Adipocyte (in vitro differentiated cells): ENCODE results near the gene PRPF6.

Experiments
- DNase-seq: peaks from one replicate; pipeline ENCODE4 v3.0.0-alpha.2; 2015; ENCODE audit warnings: low read depth
- H3K27me3 ChIP-seq: replicated peaks from 2 replicates; pipeline ENCODE4 v1.7.0; 2013; ENCODE audit warnings: mild to moderate bottlenecking, low read length, moderate library complexity; ENCODE audit not compliant: control insufficient read depth, insufficient read depth
- H3K36me3 ChIP-seq: 2 replicates; pipeline ENCODE4 v1.7.0; 2013; ENCODE audit warnings: low read length, mild to moderate bottlenecking, moderate library complexity; ENCODE audit not compliant: control insufficient read depth, insufficient read depth, severe bottlenecking
- H3K4me1 ChIP-seq: 2 replicates; pipeline ENCODE4 v1.7.0; 2013; ENCODE audit warnings: mild to moderate bottlenecking, low read length, moderate library complexity; ENCODE audit not compliant: control insufficient read depth, insufficient read depth
- H3K4me3 ChIP-seq: 2 replicates; pipeline ENCODE4 v1.7.0; 2013; ENCODE audit warnings: mild to moderate bottlenecking, low read length, moderate library complexity
- H3K9ac ChIP-seq: 2 replicates; pipeline ENCODE4 v1.7.0; 2013; ENCODE audit warnings: mild to moderate bottlenecking, low read length, moderate library complexity
- H3K9me3 ChIP-seq: 2 replicates; pipeline ENCODE4 v1.7.0; 2013; ENCODE audit warnings: mild to moderate bottlenecking, low read length, moderate library complexity; ENCODE audit not compliant: control insufficient read depth

Gene PRPF6

DNA sequence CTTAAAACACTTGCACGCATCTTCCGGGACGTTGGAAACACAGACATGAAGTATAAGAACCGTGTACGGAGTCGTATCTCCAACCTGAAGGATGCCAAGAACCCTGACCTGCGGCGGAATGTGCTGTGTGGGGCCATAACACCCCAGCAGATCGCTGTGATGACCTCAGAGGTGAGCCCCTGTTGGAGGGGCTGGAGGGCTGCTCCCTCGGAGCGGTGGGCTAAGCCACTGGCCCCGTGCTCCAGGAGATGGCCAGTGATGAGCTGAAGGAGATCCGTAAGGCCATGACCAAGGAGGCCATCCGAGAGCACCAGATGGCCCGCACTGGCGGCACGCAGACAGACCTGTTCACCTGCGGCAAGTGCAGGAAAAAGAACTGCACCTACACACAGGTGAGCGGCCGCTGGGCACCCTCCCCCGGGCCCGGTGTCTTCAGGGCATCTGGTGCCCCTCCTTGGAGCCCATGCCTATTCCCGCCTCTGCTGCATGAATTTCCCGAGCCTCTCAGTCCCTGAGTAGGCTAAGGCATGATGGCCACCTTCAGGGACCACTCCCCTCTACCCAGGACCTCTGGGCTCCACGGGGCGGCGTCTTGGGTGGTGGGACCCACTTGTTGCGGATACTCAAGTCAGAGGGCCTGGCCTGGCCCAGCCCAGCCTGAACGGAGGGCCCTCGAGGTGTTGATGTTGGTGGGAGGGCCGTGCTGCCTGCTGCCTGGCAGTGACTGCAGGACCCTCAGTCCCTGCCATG, 89.5 kb downstream of the PRPF6 start:
- Histone ChIP-seq H3K9ac (no peak overlapping the region), H3K4me3 (no peak overlapping the region), H3K4me1 (no peaks in the 10 kb centered on the region), H3K9me3 (no peaks in the 10 kb centered on the region), H3K36me3 (peaks cover 6% of the 10 kb centered on the region), H3K27me3 (no peaks in the 10 kb centered on the region)
- DNase-seq = no peak

DNA sequence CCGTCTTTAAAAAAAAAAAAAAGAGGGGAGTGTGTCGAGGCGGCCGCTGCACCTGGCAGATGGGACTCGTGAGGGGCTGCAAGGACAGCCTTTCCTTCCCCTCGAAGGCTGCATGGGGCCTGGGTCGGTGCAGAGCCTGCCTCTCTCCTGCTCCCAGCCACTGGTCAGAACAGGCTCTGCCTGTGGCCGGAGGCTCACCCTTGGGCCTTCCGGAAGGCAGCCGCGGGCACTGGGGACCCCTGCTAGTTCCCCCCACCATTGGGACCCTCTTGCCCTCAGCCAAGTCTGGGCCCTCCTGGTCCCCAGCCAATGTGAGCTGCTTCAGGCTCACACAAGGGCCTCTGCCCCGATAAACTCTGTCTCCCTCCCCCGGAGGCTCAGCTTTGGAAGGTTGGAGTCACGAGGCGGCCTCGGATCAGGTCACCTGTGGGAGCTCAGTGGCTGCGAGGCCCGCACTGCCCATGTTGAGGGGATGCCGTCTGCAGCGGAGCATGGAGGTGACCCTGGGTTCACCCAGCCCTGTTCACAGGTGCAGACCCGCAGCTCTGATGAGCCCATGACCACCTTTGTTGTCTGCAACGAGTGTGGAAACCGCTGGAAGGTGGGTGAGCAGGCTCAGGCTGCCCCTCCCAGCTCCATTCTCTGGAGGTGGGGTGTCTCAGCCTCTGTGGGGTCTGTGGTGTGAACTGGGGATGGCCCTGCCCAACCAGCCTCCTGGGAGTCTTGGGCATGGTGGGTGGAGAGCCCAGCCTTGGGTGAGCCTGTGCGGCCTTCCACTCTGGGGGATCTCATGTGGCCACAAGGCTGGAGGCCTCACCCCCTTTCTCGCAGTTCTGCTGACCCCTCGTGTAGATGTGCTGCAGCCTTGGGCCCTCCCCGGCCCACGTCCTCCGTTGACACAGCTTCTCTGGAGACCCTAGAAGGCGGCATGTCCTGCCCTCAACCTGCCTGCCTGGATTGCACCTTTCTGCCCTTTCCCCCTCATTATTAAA, 90.7 kb downstream of the PRPF6 start:
- no peak overlapping the region for H3K4me3 ChIP-seq
- H3K27me3 ChIP-seq = no peaks in the 10 kb centered on the region
- no peak for DNase-seq
- H3K9me3 ChIP-seq = no peaks in the 10 kb centered on the region
- H3K9ac ChIP-seq = no peak overlapping the region
- H3K36me3 ChIP-seq = peaks cover 6% of the 10 kb centered on the region
- H3K4me1 ChIP-seq = no peaks in the 10 kb centered on the region

DNA sequence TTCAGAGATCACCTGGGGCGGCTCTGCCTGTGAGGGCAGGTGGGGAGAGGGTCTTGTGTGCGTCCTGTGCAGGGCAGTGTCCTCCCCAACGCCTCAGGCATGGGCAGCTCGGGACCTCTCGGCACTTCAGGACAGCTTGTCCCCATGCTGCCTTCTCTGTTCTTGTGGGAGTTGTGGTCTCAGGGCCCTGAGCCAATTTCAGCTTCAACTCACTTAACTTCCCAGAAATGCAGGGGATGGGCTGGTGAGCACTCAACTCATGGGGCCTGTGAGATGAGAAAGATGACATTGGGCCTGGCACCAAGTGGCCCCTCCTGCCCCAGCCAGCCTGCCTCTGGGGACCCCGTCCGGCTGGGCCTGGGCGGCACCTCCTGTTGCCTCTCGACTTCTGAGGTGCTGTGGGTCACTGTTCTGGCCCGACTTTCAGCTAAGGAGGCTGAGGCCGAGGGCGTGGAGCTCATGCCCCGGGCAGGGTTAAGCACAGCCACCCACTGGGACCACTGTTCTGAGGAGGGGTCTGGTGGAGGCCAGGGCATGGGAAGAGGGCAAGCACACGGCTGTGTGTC, 91.6 kb downstream of the PRPF6 start:
- H3K4me1 ChIP-seq = no peaks in the 10 kb centered on the region
- H3K27me3 ChIP-seq = no peaks in the 10 kb centered on the region
- no peak overlapping the region for H3K4me3 ChIP-seq
- no peak overlapping the region for H3K9ac ChIP-seq
- no peaks in the 10 kb centered on the region for H3K9me3 ChIP-seq
- H3K36me3 ChIP-seq = peaks cover 6% of the 10 kb centered on the region
- no peak for DNase-seq

DNA sequence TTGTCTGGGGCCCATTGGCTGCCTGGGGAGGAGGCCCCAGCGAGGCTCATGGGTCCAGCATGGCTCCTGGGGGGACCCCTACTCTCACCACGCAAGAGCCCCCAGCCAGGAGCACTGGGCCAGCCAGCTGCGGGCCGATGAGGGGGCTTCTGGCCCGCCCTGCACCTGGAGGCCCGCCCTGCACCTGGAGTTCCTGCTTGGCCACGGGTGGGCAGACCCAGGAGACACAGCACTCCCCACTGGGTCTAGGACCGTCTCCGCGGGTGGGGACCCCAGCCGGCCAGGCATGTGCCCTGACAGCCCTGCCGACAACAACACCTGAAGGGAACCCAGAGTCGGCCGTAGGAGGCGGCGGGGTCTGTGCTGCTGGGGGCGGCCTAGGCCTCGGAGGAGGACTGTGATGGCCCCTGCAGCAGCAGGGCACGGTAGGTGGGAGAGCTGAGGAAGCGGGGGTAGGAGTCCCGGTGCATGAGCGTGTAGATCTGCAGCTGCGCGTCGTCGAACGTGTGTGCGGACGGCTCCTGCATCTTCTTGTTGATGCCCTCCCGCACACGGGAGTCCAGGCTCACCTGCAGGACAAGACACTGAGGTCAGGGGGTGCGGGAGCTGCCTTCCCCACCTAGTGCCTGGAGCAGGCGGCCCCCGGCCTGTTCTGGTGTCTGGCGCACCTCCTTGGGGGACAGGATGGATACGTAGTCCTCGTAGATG, 92.7 kb downstream of the PRPF6 start:
- Histone ChIP-seq H3K9ac (no peak overlapping the region), H3K4me1 (peaks cover 6% of the 10 kb centered on the region), H3K4me3 (no peak overlapping the region), H3K27me3 (no peaks in the 10 kb centered on the region), H3K36me3 (peaks cover 6% of the 10 kb centered on the region), H3K9me3 (no peaks in the 10 kb centered on the region)
- DNase-seq = no peak

DNA sequence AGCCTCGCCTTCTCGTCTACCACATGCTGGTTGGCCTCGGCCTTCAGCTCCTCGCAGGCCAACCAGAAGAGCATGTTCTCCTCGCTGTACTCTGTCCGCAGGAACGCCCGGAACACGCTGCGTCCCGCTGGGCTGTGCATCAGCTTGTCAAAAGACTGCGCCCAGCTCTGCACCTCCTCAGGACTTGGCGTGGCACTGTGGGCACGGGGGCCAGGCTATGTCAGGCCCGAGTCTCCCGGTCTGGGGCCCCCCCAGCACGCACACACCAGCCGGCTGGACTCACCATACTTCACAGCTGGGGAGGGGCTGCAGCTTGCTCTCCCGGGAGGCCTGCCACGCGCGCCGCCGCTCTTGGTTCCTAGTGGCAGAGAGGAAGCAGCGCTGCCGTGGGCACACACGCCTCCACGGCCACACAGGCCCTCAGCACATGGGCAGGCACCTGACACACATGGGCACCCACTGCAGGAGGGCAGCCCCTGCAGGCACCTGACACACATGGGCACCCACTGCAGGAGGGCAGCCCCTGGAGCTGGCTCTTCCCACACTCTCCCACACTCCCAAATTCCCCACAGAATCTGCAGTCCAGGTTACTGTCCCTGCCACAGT, 93.4 kb downstream of the PRPF6 start:
- Histone ChIP-seq H3K4me3 (no peak overlapping the region), H3K27me3 (no peaks in the 10 kb centered on the region), H3K9ac (no peak overlapping the region), H3K36me3 (peaks cover 6% of the 10 kb centered on the region), H3K9me3 (no peaks in the 10 kb centered on the region), H3K4me1 (peaks cover 12% of the 10 kb centered on the region)
- no peak for DNase-seq

DNA sequence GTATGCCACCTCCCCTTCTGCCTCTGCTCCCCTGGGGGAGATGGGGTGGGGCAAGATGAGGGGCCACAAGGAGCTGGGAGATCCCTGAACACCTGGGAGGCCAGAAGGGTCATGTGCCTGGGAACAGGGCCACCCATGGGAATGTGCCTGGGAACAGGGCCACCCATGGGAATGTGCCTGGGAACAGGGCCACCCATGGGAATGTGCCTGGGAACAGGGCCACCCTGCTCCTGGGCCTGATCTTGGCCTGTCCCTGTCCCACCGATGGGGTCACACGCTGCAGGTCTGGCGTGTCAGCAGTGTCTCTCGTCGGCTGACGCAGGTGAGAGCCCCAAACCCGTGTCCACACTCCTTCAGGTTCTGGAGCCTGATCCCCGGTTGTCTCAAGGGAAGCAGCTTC, 94.0 kb downstream of the PRPF6 start:
- H3K4me3 ChIP-seq = no peak overlapping the region

DNA sequence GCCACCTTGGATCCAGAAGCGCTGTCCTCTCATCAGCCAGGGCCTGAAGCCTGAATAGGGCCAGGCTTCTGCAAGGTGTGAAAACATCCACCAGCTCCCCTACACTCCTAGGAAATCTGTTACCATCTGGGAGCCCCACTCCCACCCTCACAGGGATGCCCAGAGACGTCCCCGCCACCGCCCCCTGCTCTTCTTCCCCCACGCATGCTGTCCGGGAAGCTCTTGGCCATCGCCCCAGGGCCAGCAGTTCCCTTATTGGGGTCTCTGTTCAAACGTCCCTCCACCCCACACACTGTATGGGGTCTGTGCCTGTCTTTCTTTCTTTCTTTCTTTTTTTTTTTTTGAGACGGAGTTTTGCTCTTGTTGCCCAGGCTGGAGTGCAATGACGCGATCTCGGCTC, 94.6 kb downstream of the PRPF6 start:
- Histone ChIP-seq H3K27me3 (no peaks in the 10 kb centered on the region), H3K36me3 (peaks cover 6% of the 10 kb centered on the region), H3K4me3 (no peak overlapping the region), H3K9me3 (no peaks in the 10 kb centered on the region), H3K9ac (no peak overlapping the region), H3K4me1 (peaks cover 17% of the 10 kb centered on the region)
- DNase-seq = no peak

More for the DNA sequence above, 94.0 kb downstream of the PRPF6 start:
- Histone ChIP-seq H3K9ac (no peak overlapping the region), H3K36me3 (peaks cover 6% of the 10 kb centered on the region), H3K27me3 (no peaks in the 10 kb centered on the region), H3K4me1 (peaks cover 12% of the 10 kb centered on the region), H3K9me3 (no peaks in the 10 kb centered on the region)
- no peak for DNase-seq

DNA sequence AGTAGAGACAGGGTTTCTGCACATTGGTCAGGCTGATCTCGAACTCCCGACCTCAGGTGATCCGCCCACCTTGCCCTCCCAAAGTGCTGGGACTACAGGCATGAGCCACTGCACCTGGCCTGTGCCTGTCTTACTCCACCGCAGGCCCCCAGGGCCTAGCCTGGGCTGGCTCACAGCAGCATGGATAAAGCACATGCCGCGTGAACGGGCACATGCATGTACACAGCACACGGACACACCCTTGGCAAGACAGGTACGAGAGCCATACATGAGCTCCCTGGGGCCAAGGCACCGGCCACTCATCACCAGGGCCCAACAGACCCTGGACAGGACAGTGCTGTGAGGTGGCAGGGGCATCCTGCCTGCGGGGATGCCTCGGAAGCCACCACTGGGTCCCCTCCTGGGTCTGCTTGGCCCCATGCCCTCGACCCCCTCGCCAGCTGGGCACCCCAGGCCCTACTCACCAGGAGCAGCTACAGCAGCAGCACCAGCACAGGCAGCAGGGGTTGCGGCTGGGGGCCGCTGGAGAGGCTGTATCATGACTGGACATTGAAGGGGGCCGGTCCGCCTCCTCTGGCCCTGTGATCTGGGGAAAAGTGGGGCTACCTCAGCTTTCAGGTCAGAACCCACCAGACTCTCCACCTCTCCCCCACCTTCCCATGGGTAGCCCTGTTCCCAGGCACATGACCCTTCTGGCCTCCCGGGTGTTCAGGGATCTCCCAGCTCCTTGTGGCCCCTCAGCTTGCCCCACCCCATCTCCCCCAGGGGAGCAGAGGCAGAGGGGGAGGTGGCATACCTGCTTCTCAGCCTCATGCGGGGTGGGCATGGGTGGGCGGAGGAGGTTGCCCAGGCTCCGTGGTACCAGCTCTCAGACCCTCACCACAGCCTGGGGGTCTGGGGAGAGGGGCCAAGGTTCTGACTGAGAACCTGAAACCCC, 95.4 kb downstream of the PRPF6 start:
- no peaks in the 10 kb centered on the region for H3K27me3 ChIP-seq
- H3K36me3 ChIP-seq = peaks cover 6% of the 10 kb centered on the region
- no peak for DNase-seq
- H3K4me1 ChIP-seq = peaks cover 17% of the 10 kb centered on the region
- no peak overlapping the region for H3K9ac ChIP-seq
- no peaks in the 10 kb centered on the region for H3K9me3 ChIP-seq
- H3K4me3 ChIP-seq = no peak overlapping the region

DNA sequence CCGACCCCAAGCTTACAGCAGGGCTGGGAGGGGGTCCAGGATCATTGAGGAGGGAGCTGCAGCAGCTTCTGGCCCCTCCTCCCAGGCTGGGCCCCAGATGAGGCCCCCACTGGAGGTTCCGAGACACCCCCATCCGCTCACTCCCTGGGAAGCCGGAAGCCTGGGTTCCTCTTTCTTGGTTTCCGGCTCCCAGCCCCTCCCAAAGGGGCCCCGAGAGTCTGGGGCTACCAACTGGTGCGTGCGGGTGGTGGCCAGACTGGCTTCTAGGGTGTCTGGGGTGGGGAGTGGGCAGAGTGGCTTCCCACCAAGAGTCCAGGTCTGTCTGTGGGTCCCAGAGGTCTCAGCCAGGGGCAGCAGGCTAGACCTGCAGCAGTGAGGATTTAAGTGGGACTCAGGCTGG, 96.2 kb downstream of the PRPF6 start:
- H3K9ac ChIP-seq = no peak overlapping the region
- DNase-seq = no peak
- H3K9me3 ChIP-seq = no peaks in the 10 kb centered on the region

DNA sequence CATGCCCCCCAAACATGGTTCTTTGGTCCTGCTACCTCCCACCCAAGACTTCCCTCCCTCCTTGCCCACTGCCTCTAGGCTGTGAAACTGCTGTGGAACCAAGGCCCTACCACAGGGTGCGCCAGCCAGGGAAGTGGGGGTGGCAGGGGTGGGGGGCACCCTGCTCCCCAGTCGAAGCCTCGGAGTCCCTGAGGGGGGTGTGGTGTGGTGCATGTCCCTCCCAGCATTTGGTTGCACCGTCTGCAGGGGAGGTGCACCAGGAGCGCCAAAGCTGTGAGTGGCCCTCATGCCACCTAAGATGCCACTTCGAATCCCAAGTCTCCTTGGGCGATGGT, 96.6 kb downstream of the PRPF6 start:
- H3K9ac ChIP-seq = no peak overlapping the region
- no peak for DNase-seq
- peaks cover 17% of the 10 kb centered on the region for H3K4me1 ChIP-seq
- peaks cover 6% of the 10 kb centered on the region for H3K36me3 ChIP-seq
- peaks cover 7% of the 10 kb centered on the region for H3K27me3 ChIP-seq
- no peak overlapping the region for H3K4me3 ChIP-seq
- H3K9me3 ChIP-seq = no peaks in the 10 kb centered on the region

More for the DNA sequence above, 96.2 kb downstream of the PRPF6 start:
- Histone ChIP-seq H3K27me3 (peaks cover 3% of the 10 kb centered on the region), H3K4me1 (peaks cover 17% of the 10 kb centered on the region), H3K4me3 (no peak overlapping the region), H3K36me3 (peaks cover 6% of the 10 kb centered on the region)
